Measurements from ENCODE around the gene EFL1. TPM values are rescaled to one million over a fixed set of nuclear protein-coding genes. Genes with fewer than 3 reads are reported as not detected.

The EFL1 gene
- total and polyA plus RNA-seq, 2 donors from 2014 or later: 9.2 to 16.6 TPM

GRCh38 chr15:82173108-82173507 is 89.4 kb downstream of the EFL1 start:
- no peak for TF ChIP-seq CTCF (IDR thresholded peaks at IDR 0.05; ENCODE audit: borderline replicate concordance, extremely low read depth, insufficient read depth)
- Histone ChIP-seq H3K9me3 (ENCODE audit: control insufficient read depth in 2 of 3, insufficient read depth in 1 of 3, low read length in 3 of 3) (no peaks in the 10 kb centered on the region), H3K27ac (ENCODE audit: low read depth in 2 of 2, low read length in 2 of 2) (no peak overlapping the region), H3K4me1 (ENCODE audit: control insufficient read depth in 2 of 3, insufficient read depth in 2 of 3, low read depth in 1 of 3, low read length in 3 of 3) (no peaks in the 10 kb centered on the region), H3K36me3 (ENCODE audit: control insufficient read depth in 2 of 3, insufficient read depth in 3 of 3, low read length in 3 of 3) (no peaks in the 10 kb centered on the region), H3K9ac (ENCODE audit: low read length in 3 of 3) (no peak overlapping the region), H3K4me3 (ENCODE audit: low read length in 3 of 3) (no peak overlapping the region), H3K27me3 (ENCODE audit: control insufficient read depth, insufficient read depth, low read length) (no peaks in the 10 kb centered on the region)
- intact Hi-C loops (cut with DNase I): no loop called here
- FAIRE-seq (no peak), DNase-seq (no peak)

DNA sequence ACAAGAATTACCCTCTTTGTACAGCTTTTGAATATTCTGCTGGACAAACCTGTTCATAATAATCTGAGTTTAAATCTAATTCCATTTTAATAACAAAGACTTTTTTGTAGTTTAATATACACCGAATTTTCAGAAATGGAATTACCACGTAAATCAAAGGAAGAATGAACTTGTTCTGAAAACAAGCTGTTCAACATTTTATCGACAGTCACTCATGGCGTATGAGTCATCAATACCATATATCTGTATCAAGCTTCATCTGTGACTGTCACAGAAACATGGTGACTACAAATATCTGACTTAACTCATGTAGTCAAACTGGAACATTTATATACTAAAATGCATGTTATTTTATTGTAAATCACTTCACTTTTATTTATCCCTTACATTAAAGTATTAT is 90.0 kb downstream of the EFL1 start:
- DNase-seq: no peak
- Histone ChIP-seq H3K4me1 (ENCODE audit: control insufficient read depth in 2 of 3, insufficient read depth in 2 of 3, low read depth in 1 of 3, low read length in 3 of 3) (no peaks in the 10 kb centered on the region), H3K27ac (ENCODE audit: low read depth in 2 of 2, low read length in 2 of 2) (no peak overlapping the region), H3K9me3 (ENCODE audit: control insufficient read depth in 2 of 3, insufficient read depth in 1 of 3, low read length in 3 of 3) (no peaks in the 10 kb centered on the region), H3K27me3 (ENCODE audit: control insufficient read depth, insufficient read depth, low read length) (no peaks in the 10 kb centered on the region), H3K36me3 (ENCODE audit: control insufficient read depth in 2 of 3, insufficient read depth in 3 of 3, low read length in 3 of 3) (no peaks in the 10 kb centered on the region), H3K9ac (ENCODE audit: low read length in 3 of 3) (no peak overlapping the region), H3K4me3 (ENCODE audit: low read length in 3 of 3) (no peak overlapping the region)
- TF ChIP-seq CTCF (IDR thresholded peaks at IDR 0.05; ENCODE audit: borderline replicate concordance, extremely low read depth, insufficient read depth): no peak
- no peak for FAIRE-seq
- intact Hi-C loops (cut with DNase I): no loop called here

DNA sequence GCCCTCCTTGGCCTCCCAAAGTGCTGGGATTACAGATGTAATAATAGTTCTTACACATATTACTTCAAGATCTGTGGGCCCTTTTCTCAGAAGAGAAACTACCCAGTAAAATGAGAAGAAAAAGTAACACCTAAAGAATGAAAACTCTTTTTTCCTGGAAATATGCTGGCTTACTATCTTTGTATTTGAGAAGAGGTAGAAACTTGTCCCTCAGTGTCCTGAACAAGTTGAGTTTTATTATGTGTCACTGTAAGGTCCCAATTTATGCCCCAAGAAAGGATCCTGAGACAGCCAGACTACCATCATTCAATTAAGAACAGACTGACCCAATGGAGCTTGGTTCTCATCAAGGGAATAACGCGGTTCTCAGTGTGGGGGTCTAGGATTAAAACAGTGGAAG is 93.8 kb downstream of the EFL1 start:
- H3K36me3 ChIP-seq (ENCODE audit: control insufficient read depth in 2 of 3, insufficient read depth in 3 of 3, low read length in 3 of 3): no peaks in the 10 kb centered on the region
- no peak overlapping the region for H3K4me3 ChIP-seq (ENCODE audit: low read length in 3 of 3)
- FAIRE-seq: no peak
- intact Hi-C loops (cut with DNase I): no loop called here
- no peaks in the 10 kb centered on the region for H3K9me3 ChIP-seq (ENCODE audit: control insufficient read depth in 2 of 3, insufficient read depth in 1 of 3, low read length in 3 of 3)
- no peak overlapping the region for H3K27ac ChIP-seq (ENCODE audit: low read depth in 2 of 2, low read length in 2 of 2)
- no peak for TF ChIP-seq CTCF (IDR thresholded peaks at IDR 0.05; ENCODE audit: borderline replicate concordance, extremely low read depth, insufficient read depth)
- no peak for DNase-seq
- H3K9ac ChIP-seq (ENCODE audit: low read length in 3 of 3): no peak overlapping the region
- no peaks in the 10 kb centered on the region for H3K4me1 ChIP-seq (ENCODE audit: control insufficient read depth in 2 of 3, insufficient read depth in 2 of 3, low read depth in 1 of 3, low read length in 3 of 3)
- no peaks in the 10 kb centered on the region for H3K27me3 ChIP-seq (ENCODE audit: control insufficient read depth, insufficient read depth, low read length)

DNA sequence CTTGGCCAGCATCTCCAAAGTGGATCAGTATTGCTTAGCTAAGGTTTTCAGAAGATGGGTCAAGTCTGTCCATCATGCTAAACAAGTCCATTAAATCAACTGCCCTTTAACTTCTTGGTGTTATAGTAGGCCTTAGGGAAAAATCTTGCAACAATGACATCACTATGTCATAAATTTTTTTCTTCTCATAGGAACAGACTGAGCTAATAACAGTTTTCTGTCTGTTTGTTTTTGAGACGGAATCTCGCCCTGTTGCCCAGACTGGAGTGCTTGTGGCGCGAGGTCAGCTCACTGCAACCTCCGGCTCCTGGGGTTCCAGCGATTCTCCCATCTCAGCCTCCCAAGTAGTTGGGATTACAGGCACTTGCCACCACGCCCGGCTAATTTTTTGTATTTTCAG is 94.2 kb downstream of the EFL1 start:
- Histone ChIP-seq H3K27me3 (ENCODE audit: control insufficient read depth, insufficient read depth, low read length) (no peaks in the 10 kb centered on the region), H3K9ac (ENCODE audit: low read length in 3 of 3) (no peak overlapping the region), H3K4me3 (ENCODE audit: low read length in 3 of 3) (no peak overlapping the region), H3K9me3 (ENCODE audit: control insufficient read depth in 2 of 3, insufficient read depth in 1 of 3, low read length in 3 of 3) (no peaks in the 10 kb centered on the region), H3K36me3 (ENCODE audit: control insufficient read depth in 2 of 3, insufficient read depth in 3 of 3, low read length in 3 of 3) (no peaks in the 10 kb centered on the region), H3K27ac (ENCODE audit: low read depth in 2 of 2, low read length in 2 of 2) (no peak overlapping the region), H3K4me1 (ENCODE audit: control insufficient read depth in 2 of 3, insufficient read depth in 2 of 3, low read depth in 1 of 3, low read length in 3 of 3) (no peaks in the 10 kb centered on the region)
- intact Hi-C loops (cut with DNase I): no loop called here
- FAIRE-seq (no peak), DNase-seq (no peak)
- no peak for TF ChIP-seq CTCF (IDR thresholded peaks at IDR 0.05; ENCODE audit: borderline replicate concordance, extremely low read depth, insufficient read depth)

Data from kidney (tissue), 14 donors.